NK-92 (cell line): ENCODE data around the gene CORO2B.

Source experiments
- DNase-seq: peaks from one replicate; lab custom pipeline; 2025; ENCODE audit not compliant: unreplicated experiment; lab: John Stamatoyannopoulos, UW

The CORO2B gene

DNA sequence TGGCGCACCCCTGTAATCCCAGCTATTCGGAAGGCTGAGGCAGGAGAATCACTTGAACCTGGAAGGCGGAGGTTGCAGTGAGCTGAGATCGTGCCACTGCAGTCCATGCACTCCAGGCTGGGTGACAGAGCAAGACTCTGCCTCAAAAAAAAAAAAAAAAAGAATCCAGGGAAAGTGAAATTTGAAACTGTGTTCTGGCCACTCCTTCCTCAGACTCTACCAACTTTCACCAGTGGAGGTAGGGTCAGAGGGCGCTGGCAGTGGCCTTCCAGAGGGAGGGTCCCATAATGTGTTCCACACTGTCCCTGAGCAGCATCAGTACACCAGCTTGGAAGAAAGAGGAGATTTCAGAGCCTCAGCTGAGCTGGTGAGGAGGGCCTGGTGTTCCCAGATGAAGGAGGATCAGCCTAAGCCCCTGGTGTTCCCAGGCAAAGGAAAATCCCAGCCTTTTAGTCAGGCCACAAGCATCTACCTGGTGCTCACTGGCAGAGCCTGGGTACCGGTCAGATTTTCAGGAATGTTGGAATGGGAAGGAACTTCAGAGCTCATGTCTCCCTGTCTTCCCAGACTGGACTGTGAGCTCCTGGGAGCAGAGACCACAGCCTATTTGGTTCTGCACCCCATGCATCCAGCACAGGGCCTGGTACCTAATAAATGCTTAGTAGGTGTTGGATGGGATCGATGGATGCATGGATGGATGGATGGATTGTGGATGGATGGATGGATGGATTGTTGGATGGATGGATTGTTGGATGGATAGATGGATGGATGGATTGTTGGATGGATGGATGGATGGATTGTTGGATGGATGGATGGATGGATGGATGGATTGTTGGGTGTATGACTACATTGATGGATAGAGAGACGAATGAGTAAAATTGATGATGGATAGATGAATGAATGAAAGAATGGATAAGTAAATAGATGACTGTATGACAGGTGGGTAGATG is 117.9 kb downstream of the CORO2B start:
- no peak for DNase-seq

DNA sequence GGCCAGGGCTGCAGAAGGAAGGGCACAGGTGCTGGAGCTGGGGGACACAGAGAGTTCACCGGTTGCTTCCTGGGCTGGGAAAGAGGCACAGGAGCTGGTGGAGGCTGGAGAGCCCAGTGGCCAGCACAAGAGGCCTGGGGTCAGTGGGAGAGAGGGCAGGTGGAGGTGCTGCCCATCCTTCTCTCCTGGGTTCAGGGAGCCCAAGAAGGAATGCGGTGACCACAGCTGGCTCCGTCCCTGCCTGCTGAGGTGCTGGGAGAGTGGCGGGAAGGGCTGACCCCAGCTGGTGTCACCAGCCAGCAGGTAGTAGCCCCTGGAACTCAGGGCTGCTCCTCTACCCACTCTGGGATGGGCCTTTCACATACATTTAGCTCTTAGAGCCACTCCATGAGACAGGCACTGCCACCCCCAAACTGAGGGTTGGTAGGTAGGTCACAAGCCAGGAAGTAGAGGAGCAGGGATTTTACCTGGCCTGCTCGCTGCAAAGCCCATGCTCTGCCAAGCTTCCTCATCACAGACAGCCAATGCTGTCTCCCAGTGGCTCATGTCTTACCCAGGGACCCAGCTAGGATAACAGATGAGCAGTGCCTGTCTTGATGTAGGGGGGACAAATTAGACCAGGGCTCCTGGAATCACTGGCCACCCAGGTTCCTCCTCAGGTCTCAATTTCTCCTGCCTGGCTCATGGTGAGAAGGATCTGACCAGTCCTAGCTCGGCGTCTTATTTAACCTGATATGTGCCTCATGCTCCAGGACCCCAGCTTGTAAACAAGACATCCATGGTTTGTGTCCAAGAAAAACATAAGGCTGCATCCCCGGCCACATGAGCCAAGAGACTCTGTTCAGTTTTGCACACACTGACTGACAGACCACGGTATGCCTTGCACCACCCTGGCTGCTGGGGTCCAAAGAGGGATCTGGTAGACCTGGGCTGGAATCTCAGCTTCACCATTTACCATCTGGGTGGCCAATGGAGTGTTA is 119.2 kb downstream of the CORO2B start:
- DNase-seq = no peak

DNA sequence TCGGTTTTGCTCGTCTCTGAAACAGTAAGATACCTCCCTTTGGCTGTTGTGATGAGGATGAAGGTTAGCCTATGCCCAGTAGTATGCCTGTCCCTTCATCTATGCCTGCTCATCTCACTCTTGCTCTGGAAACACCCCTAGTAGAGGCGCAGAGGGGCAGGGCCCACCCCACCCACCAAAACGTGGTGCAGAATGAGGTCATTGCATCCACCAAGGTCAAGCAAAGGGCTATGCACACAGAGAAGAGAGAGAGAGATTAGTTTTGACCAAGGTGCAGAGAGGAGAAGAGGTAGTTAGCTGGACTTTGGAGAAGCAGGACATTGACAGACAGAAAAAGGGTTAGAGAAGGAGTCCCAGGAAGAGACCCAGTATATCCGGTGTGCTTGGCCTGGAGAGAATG is 119.9 kb downstream of the CORO2B start:
- no peak for DNase-seq

DNA sequence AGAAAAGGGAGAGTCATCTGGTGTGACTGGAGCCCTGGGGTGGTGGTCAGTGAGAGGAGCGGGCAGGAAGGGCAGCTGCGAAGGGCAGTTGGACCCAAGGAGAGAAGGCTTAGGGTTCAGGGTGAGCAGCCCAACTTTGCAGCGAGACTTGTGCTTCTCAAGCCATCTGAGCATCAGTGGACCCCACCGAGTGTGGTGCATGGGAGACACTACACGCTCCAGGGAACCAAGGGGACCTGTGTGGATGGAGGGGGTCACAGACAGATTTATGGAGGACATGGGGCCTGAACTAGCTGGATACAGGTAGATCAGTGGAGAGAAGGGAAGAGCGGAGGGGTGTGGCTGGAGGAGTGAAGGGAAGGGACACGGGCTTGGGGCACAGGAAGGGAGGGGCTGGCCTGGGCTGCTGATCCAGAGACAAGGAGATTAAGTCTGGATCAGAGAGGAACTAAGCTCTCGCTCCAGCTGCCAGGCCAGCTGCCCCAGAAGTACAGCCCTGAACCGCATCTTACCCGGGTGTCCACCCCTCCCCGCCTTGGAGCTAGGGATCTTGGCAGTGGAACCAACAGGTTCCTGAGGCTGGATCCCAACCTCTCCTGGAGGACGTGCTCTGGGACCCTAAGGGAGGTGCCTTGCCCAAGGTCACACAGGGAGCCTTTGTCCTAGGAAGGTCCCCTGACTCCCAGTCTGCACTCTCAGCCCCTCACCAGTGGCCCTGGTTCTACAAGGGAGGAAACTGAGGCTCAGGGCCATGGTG is 120.5 kb downstream of the CORO2B start:
- DNase-seq = no peak

DNA sequence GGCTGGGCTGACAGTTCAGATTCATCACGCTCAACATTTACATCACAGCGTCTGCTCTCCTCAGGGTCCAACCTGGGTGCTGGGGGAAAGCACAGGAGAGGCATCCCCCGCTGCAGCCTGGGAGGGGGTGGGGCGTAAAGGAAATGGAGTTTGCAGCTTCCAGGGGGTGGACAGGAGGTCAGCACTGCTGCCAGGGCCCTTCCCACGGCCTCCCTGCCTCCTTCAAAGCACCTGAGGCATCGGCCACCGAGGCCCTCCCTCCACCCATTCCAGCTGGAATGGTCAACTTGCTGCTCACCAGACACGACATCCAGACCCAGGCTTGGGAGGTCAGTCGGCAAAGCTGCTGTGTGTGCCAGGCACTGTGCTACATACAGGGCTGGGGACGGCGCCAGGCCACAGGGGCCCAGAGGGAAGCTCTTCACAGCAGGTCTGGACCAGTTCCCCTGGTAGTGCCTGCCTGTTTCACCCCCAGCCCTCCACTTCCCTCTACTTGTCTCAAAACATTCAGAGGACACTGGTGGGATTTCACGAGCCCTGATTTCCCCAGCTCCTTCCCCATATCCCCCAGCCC is 121.2 kb downstream of the CORO2B start:
- DNase-seq = no peak

DNA sequence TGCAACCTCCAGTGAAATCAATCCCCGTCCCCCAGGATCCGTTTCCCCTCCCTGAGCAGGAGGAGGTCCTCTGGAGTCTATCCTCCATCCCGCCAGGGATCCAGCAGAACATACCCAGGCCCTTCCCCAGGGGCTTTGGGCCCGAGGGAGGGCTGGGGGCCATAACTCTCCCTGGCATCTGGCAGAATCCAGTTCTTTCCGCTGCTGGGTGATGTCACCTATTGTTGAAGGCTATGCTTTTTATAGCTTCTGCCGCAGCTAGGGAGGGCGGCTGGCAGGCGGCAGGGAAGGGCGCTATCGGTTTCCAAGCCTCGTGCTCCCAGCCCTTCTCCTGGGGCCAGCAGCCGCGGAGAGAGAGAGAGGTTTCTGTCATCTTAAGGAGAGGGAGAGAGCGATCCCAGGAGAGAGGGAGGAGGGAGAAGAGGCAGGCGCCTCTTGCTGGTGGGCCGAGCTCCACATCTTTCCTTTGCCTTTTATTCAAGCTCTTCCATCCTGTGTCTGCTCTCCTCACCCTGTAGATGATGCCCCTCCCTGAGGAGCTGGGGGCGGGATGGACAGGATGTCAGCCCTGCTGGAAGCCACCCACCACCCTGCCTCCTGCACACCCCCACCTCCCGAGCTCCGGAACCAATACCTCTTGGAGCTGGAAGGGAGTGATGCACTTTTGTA is 121.8 kb downstream of the CORO2B start:
- DNase-seq = no peak

DNA sequence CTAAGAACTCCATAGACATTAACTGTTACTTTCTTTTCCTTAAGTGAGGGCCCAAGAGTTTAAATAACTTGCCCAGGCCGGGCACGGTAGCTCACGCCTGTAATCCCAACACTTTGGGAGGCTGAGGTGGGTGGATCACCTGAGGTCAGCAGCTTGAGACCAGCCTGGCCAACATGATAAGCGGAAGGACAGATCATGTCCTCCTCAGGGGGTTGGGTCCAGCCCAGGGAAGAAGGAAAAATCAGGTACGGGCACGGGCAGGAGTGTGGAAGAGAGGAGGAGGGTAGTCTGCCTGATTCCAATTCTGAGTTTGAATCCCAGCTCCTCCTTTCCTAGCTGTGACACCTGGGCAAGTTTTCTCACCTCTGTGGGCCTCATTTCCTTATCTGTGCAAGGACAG is 123.1 kb downstream of the CORO2B start:
- DNase-seq = no peak

DNA sequence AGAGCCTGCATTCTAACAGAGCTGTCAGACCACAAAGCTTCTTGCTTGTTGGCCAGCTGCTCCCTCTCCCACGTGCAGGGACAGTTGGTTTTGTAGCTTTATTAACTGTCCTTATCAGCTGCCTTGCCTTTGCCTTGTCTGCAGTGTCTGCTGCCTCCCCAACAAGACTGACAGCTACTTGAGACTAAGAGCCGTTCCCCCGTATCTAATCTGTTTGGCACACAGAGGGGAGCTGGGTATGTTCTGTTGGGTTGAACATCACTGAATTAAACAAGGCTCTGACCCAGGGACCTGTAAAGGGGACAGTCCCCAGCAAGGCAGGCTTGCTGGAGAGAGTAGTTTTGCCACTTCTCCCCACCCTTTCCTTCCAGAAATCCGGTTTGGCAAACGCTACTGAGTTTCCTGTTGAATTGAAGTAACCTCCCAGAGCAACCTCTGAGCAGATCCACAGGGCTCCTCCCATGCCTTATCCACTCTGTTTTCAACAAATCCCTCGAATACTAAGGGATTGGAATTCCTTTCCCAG is 125.8 kb downstream of the CORO2B start:
- no peak for DNase-seq

DNA sequence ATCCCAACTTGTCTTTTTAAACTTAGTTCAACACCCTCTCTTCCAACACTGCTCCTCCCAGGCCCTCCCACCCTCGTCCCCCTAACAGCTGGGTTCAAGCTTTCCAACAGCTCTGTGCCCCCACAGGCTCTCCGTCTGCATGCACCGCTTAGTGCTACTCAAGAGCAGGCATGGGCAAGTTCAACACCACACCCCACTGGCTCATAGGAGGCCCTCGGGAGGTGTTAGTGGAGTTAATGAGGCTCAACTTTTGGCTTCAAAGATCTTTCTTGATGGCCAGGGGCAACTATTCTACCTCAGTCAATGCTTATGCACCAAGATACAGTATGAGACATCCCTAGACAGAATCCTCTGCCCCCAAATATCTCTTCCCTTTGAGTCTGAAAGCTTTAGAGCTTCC is 127.5 kb downstream of the CORO2B start:
- DNase-seq = no peak

DNA sequence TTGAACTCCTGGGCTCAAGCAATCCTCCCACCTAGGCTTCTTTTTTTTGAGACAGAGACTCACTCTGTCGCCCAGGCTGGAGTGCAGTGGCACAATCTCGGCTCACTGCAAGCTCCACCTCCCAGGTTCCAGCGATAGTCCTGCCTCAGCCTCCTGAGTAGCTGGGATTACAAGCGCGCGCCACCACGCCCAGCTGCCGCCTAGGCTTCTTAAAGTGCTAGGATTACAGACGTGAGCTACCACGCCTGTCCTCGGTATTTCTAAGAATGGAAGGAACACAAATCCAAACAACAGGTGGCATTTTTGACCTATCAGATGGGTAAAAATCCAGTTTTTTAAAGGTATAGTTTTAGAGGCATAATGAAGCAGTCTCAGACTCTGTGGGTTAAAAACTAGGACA is 128.1 kb downstream of the CORO2B start:
- no peak for DNase-seq

DNA sequence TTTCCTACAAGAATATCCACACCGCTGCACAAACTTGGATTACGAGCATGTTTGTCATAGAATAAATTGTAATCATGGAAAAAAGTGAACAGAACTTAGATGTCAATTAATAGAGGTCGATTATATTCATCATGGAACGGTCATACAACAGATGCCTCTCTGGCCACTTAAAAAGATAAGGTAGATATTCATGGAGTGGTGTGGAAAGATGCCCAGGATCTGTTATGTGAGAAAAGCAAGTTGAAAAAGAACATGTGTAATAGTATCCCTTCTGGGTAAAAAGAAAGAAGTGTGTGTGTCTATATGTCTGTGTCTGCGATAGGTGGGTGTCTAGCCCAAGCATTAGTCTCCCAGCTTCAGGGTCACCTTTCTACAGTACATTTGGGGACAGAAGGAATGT is 128.6 kb downstream of the CORO2B start:
- no peak for DNase-seq

DNA sequence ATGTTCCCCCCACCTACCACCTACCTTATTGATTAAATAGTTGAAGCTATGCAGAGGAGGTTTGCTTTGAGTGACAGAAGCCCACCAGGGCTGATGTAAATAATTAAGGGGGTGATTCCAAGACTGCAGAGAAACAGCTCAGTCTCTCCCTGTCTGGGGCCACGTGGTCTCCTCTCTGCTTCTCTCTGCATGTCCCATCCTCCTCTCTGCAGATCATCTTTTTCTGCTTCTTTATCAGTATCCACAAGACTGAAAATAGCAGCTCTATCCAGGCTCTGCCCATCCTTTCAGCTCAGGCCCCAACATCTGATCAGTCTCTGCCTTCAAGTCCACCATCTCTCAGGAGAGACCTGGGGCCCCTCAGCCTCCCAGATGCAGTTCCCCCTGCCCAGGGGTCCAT is 131.1 kb downstream of the CORO2B start:
- DNase-seq = no peak

DNA sequence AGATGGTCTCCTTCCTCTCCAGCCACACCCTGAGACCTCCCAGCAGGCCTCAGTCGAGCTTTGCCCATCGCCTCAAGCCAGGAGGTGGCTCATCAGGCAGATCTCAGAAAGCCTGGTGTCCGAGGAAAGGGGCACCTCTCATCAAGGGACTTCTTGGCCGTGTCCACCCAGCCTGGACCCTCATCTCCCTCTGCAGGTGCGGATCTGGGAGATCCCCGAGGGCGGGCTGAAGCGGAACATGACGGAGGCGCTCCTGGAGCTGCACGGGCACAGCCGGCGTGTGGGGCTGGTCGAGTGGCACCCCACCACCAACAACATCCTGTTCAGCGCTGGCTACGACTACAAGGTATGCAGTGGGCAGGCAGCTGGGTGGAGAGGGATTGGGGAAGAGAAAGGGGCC is 131.7 kb downstream of the CORO2B start:
- DNase-seq = no peak

DNA sequence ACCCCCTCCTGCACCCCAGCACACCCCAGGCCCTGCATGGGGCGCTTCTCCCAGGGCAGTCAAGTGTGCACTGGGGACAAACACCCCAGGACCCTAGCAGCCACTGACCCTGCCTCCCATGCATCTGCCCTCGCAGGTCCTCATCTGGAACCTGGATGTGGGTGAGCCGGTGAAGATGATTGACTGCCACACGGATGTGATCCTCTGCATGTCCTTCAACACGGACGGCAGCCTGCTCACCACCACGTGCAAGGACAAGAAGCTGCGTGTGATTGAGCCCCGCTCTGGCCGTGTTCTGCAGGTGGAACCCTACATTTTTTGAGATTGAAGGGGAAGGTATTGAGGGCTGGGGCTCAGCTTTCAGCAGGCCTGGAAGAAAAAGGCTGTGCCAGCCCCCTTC is 132.6 kb downstream of the CORO2B start:
- no peak for DNase-seq

DNA sequence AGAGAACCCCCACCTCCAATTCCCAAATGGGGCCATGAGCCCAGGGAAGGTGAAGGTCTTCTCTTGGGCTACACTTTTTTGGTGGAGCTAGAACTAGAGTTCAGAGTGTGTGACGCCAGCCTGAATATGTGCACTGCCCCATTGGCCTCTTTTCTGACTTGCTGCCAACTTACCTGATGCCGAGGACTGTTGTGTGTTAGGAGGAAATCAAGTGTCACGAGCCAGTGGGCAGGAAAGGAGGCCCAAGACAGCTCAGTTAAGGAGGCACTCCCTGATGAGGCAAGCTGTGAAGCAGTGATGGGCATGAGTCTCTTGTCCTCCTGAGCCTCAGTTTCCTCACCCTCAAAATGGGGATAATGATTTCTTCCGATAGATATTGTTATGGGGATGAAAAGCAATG is 134.1 kb downstream of the CORO2B start:
- DNase-seq = no peak

DNA sequence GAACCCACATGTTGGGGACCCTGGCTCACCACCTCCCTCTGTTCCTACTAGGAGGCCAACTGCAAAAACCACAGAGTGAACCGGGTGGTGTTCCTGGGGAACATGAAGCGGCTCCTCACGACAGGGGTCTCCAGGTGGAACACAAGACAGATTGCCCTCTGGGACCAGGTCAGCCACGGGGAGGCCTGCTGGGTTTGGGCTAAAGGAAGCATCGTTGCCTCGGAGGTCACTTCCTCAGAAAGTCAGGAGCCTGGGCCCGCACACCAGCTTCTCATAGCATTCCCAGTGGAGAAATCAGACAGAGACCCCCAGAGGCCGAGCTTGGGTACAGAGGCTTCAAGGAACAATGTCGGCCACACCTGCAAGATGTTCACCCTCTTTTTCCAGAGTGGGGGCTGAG is 135.1 kb downstream of the CORO2B start:
- DNase-seq = no peak

DNA sequence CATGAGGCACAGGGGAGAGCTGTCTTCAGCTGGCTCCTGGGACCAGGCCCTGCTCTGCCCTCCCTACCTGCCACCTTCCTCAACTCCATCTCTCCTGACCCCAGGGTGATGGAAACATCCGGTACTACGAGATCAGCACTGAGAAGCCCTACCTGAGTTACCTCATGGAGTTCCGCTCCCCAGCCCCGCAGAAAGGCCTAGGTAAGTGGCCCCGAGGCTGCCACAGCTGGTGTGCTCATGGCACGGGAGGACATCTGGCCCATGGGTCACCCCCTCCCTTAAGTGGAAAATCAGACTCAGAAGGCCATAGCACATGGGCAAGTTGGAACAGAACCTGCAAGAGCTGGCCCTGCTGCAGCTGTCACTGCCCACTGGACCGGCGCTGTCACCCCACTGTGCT is 136.3 kb downstream of the CORO2B start:
- no peak for DNase-seq

DNA sequence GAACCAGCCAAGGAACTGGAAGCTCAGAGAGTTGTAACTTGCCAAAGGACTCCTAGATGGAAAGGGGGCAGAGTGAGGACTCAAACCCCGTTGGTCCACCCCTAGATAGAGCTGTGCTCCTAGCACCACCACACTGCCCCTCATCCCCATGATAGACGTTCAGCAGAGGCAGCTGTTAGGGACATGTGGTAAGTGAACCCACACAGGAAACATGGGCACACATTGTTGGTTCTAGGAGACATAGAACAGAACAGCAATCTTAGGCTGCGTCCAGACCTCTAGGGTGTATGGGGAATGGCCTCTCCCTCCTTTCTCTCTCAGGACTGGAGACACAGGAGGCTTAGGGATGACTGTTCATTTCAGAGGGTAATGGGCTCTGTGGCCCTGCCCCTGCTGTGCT is 139.2 kb downstream of the CORO2B start:
- DNase-seq = no peak

DNA sequence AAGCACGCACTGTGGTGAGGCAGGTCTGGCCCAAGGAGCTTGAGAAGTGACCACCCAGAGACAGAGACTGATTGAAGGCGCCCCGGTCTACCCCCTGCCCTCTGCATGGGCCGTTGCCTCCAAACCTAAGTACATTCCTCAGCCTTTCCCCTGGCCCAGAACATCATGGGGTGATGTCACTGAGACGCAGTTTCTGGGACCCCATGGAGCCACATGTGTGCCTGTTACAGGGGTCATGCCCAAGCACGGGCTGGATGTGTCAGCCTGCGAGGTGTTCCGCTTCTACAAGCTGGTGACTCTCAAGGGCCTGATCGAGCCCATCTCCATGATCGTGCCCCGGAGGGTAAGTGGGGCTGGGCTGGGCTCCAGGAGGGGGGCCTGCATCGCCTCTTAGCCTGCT is 139.7 kb downstream of the CORO2B start:
- no peak for DNase-seq

DNA sequence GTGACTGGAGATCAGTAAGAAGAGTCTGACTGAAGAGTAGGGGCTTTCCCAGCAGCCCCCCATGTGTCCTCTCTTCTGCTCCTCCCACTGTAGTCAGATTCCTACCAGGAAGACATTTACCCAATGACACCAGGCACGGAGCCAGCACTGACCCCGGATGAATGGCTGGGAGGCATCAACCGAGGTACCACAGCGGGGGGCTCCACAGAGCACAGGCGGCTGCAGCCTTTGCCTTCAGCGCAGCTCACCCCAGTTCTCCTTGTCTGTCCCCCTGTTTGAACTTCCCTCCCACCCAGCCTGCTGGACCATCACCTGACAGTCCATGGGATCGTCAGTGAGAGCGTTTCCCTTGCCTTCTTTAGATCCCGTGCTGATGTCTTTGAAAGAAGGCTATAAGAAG is 140.3 kb downstream of the CORO2B start:
- DNase-seq = no peak
